Erythroblast (primary cell): Measurements from ENCODE around the gene RSU1.

Experiments
- GATA1 ChIP-seq: IDR thresholded peaks from 2 replicates; pipeline ENCODE4 v1.6.1; 2011; ENCODE audit warnings: low read depth, mild to moderate bottlenecking, control low read depth, low read length, moderate library complexity
- POLR2A ChIP-seq: IDR thresholded peaks from 2 replicates; pipeline ENCODE4 v1.6.1; 2011; ENCODE audit warnings: mild to moderate bottlenecking, low read length

- no peak for TF ChIP-seq POLR2A
- TF ChIP-seq GATA1, result no peak
These were observed 39.3 kb upstream of the RSU1 start for GRCh38 chr10:16856567-16856966.
